SK-N-SH (cell line): ENCODE data around the gene SCN4B. TPM values are rescaled to one million over a fixed set of nuclear protein-coding genes. Genes with fewer than 3 reads are reported as not detected.

Source experiments
- CTCF ChIA-PET: fragments of 300-600, 350-600 bp; formaldehyde crosslinking; extraction: SDS; loops from one replicate; lab custom pipeline; 2021; lab: Yijun Ruan, JAX
- POLR2A ChIA-PET: fragments of 350-600 bp; sonication (Branson Sonifier 250); formaldehyde crosslinking; extraction: SDS; loops from one replicate; lab custom pipeline; 2020; ENCODE audit warnings: antibody characterized with exemption, inconsistent platforms; lab: Yijun Ruan, JAX
- DNase-seq: peaks from one replicate; pipeline ENCODE4 v3.0.0; 2012
- H2AFZ ChIP-seq: fragments of 200-600 bp; sonication (generic); 2 replicates; pipeline ENCODE4 v1.8.1; 2016; ENCODE audit warnings: antibody characterized with exemption, mild to moderate bottlenecking, low read depth
- H3F3A ChIP-seq: fragments of 200-600 bp; sonication (generic); replicated peaks from 2 replicates; pipeline ENCODE3; 2016; ENCODE audit warnings: antibody characterized with exemption, mild to moderate bottlenecking; ENCODE audit not compliant: insufficient read depth
- H3K27ac ChIP-seq, 2 experiments: fragments of 200-500 bp in 1 of 2; fragments of 200-600 bp in 1 of 2; sonication (Bioruptor generic) in 1 of 2; sonication (generic), shearing (Covaris generic) in 1 of 2; 2 replicates each; pipeline versions ENCODE4 v1.5.1 to v1.6.1; 2014 to 2016; ENCODE audit warnings: low read depth in 2 of 2, inconsistent platforms in 1 of 2, low read length in 1 of 2, mild to moderate bottlenecking in 1 of 2, mixed read lengths in 1 of 2
- H3K27me3 ChIP-seq: fragments of 200-600 bp; sonication (generic), shearing (Covaris generic); 2 replicates; pipeline ENCODE4 v1.6.1; 2016; ENCODE audit warnings: mixed run types; ENCODE audit not compliant: insufficient read depth
- H3K36me3 ChIP-seq, 2 experiments: fragments of 200-500 bp in 1 of 2; fragments of 200-600 bp in 1 of 2; sonication (Bioruptor generic) in 1 of 2; sonication (generic) in 1 of 2; replicated peaks in 1 of 2; 2 replicates each; pipeline versions ENCODE3 to v1.5.1; 2014 to 2016; ENCODE audit warnings: low read length in 1 of 2, mild to moderate bottlenecking in 1 of 2; ENCODE audit not compliant: insufficient read depth in 2 of 2, control insufficient read depth in 1 of 2
- H3K4me1 ChIP-seq, 2 experiments: fragments of 200-500 bp in 1 of 2; fragments of 200-600 bp in 1 of 2; sonication (Bioruptor generic) in 1 of 2; sonication (generic), shearing (Covaris generic) in 1 of 2; 2 replicates each; pipeline versions ENCODE4 v1.5.1 to v1.6.1; 2014 to 2016; ENCODE audit warnings: low read depth in 1 of 2, low read length in 1 of 2, mixed run types in 1 of 2; ENCODE audit not compliant: insufficient read depth in 2 of 2, control insufficient read depth in 1 of 2
- H3K4me2 ChIP-seq: fragments of 200-600 bp; sonication (generic), shearing (Covaris generic); 2 replicates; pipeline ENCODE4 v1.6.1; 2017; ENCODE audit warnings: mixed run types
- H3K4me3 ChIP-seq, 2 experiments: fragments of 200-500 bp in 1 of 2; fragments of 200-600 bp in 1 of 2; sonication (Bioruptor generic) in 1 of 2; sonication (generic), shearing (Covaris generic) in 1 of 2; 2 replicates each; pipeline versions ENCODE4 v1.5.1 to v1.8.1; 2014 to 2016; ENCODE audit warnings: low read depth in 2 of 2, inconsistent platforms in 1 of 2, low read length in 1 of 2, mild to moderate bottlenecking in 1 of 2, mixed read lengths in 1 of 2, moderate library complexity in 1 of 2
- H3K79me2 ChIP-seq: fragments of 200-600 bp; sonication (generic); 2 replicates; pipeline ENCODE4 v1.8.1; 2017; ENCODE audit warnings: mild to moderate bottlenecking; ENCODE audit not compliant: insufficient read depth
- H3K9ac ChIP-seq: fragments of 200-600 bp; sonication (generic); 2 replicates; pipeline ENCODE4 v1.6.1; 2017; ENCODE audit warnings: mixed run types
- H3K9me2 ChIP-seq: fragments of 200-600 bp; sonication (generic); 2 replicates; pipeline ENCODE4 v1.6.1; 2017; ENCODE audit warnings: mixed run types
- H3K9me3 ChIP-seq: fragments of 200-600 bp; sonication (generic); 2 replicates; pipeline ENCODE4 v1.6.1; 2017; ENCODE audit warnings: mixed run types, mild to moderate bottlenecking, moderate library complexity
- H4K20me1 ChIP-seq: fragments of 200-600 bp; sonication (generic); 2 replicates; pipeline ENCODE4 v1.6.1; 2017; ENCODE audit warnings: mild to moderate bottlenecking, mixed run types; ENCODE audit not compliant: insufficient read depth
- FOSL2 ChIP-seq: IDR thresholded peaks from 2 replicates; pipeline ENCODE4 v1.4.0; 2012; ENCODE audit warnings: low read depth, mild to moderate bottlenecking, moderate library complexity, borderline replicate concordance
- FOXJ3 ChIP-seq: sonication (generic); formaldehyde crosslinking; IDR thresholded peaks from 2 replicates; pipeline ENCODE4 v1.5.1; 2020; ENCODE audit warnings: mild to moderate bottlenecking, missing genetic modification reagents
- GATA2 ChIP-seq: sonication (generic); formaldehyde crosslinking; IDR thresholded peaks from 2 replicates; pipeline ENCODE4 v1.5.0; 2020; ENCODE audit warnings: mild to moderate bottlenecking, missing genetic modification reagents
- IRF3 ChIP-seq: fragments of 150-350 bp; IDR thresholded peaks from 2 replicates; pipeline ENCODE4 v1.6.1; 2016; ENCODE audit warnings: mild to moderate bottlenecking, low read depth, low read length
- JUND ChIP-seq: IDR thresholded peaks from 2 replicates; pipeline ENCODE4 v1.4.0; 2012
- MEF2A ChIP-seq: IDR thresholded peaks from 2 replicates; pipeline ENCODE4 v1.4.0; 2012; ENCODE audit warnings: low read depth, borderline replicate concordance
- MXI1 ChIP-seq: IDR thresholded peaks from 2 replicates; pipeline ENCODE4 v1.6.1; 2012; ENCODE audit warnings: mild to moderate bottlenecking, low read depth, low read length, improper control_type of control experiment
- NRF1 ChIP-seq: IDR thresholded peaks from 2 replicates; pipeline ENCODE4 v1.6.1; 2012; ENCODE audit warnings: low read depth, mild to moderate bottlenecking, low read length
- RCOR1 ChIP-seq: fragments of 150-350 bp; IDR thresholded peaks from 2 replicates; pipeline ENCODE4 v1.6.1; 2017; ENCODE audit warnings: antibody characterized with exemption, low read length
- RXRA ChIP-seq: IDR thresholded peaks from 2 replicates; pipeline ENCODE4 v1.4.0; 2012; ENCODE audit warnings: low read depth, mild to moderate bottlenecking, borderline replicate concordance
- SMC3 ChIP-seq: IDR thresholded peaks from 2 replicates; pipeline ENCODE4 v1.6.1; 2012; ENCODE audit warnings: low read depth, low read length, improper control_type of control experiment
- TAF1 ChIP-seq: IDR thresholded peaks from 2 replicates; pipeline ENCODE4 v1.6.1; 2012; ENCODE audit warnings: low read depth, mild to moderate bottlenecking, low read length, moderate library complexity, borderline replicate concordance
- TEAD4 ChIP-seq: IDR thresholded peaks from 2 replicates; pipeline ENCODE4 v1.4.0; 2012; ENCODE audit warnings: mild to moderate bottlenecking, borderline replicate concordance; ENCODE audit not compliant: insufficient read depth
- YY1 ChIP-seq: IDR thresholded peaks from 2 replicates; pipeline ENCODE4 v1.4.0; 2012; ENCODE audit warnings: low read depth, mild to moderate bottlenecking
- ZBTB33 ChIP-seq: IDR thresholded peaks from 2 replicates; pipeline ENCODE4 v1.4.0; 2012; ENCODE audit warnings: low read depth, borderline replicate concordance
- WGBS: methylation state at CpG from one replicate; pipeline ENCODE4 v1.1.6; 2017; ENCODE audit warnings: low lambda C conversion rate; 5-methylcytosine and 5-hydroxymethylcytosine counted together
- polyA plus RNA-seq, 3 experiments: library from polyadenylated mRNA; depleted of rRNA; stranded (reverse); fragments of >200 nt; gene quantifications; 2 replicates each; pipeline ENCODE4 v1.2.3, GENCODE V29; 2012
- TF ChIP-seq, protein P1 (sequence below): IDR thresholded peaks from 2 replicates; pipeline ENCODE4; 2012
- TF ChIP-seq, protein P2 (sequence below): IDR thresholded peaks from 2 replicates; pipeline ENCODE4 v1.4.0; 2012; ENCODE audit warnings: low read depth
- TF ChIP-seq, protein P3 (sequence below): fragments of 150-350 bp; IDR thresholded peaks from 2 replicates; pipeline ENCODE4 v1.6.1; 2017; ENCODE audit warnings: antibody characterized with exemption, low read length, low read depth, borderline replicate concordance

SCN4B gene
- polyA plus RNA-seq, 1 of the 3 experiments (the other 2 are of a cell fraction) = 1.2 TPM

GRCh38 chr11:118120793-118121192 is 31.8 kb downstream of the SCN4B start:
- H3K36me3 ChIP-seq = no peaks in the 10 kb centered on the region
- CTCF ChIA-PET = interaction anchor here (1.8 kb wide), 1 partner anchor 24 kb away, joined by 5 read pairs; no protein-coding TSS in a partner anchor
- H3K9me2 ChIP-seq = no peaks in the 10 kb centered on the region

GRCh38 chr11:118117790-118118601 is 34.6 kb downstream of the SCN4B start:
- no peak overlapping the region for H2AFZ ChIP-seq
- H3K79me2 ChIP-seq = no peaks in the 10 kb centered on the region
- no peaks in the 10 kb centered on the region for H3K9me2 ChIP-seq
- H4K20me1 ChIP-seq = no peaks in the 10 kb centered on the region
- H3K4me2 ChIP-seq = no peak overlapping the region
- CTCF ChIA-PET = interaction anchor here (0.6 to 2.2 kb wide), 3 partner anchors 13 to 65 kb away, joined by 3 to 7 read pairs (median 4); no protein-coding TSS in a partner anchor
- no peaks in the 10 kb centered on the region for H3K9me3 ChIP-seq
- H3K27me3 ChIP-seq = no peaks in the 10 kb centered on the region; the same call in 1 of the 2 replicates
- DNase-seq = no peak
- POLR2A ChIA-PET = no interaction called here
- H3K27ac ChIP-seq = no peak overlapping the region
- H3F3A ChIP-seq = no peaks in the 10 kb centered on the region
- no peaks in the 10 kb centered on the region for H3K36me3 ChIP-seq
- no peak overlapping the region for H3K9ac ChIP-seq
- no peaks in the 10 kb centered on the region for H3K4me1 ChIP-seq
- WGBS = 40% methylated on average over 6 of the region's 9 CpGs
- H3K4me3 ChIP-seq = no peak overlapping the region
- TF ChIP-seq MXI1 (no peak), NRF1 (no peak), JUND (no peak), TAF1 (no peak), FOXJ3 (no peak), SMC3 (no peak), ZBTB33 (no peak), TEAD4 (no peak), RCOR1 (no peak)
- TF ChIP-seq, protein P1, sequence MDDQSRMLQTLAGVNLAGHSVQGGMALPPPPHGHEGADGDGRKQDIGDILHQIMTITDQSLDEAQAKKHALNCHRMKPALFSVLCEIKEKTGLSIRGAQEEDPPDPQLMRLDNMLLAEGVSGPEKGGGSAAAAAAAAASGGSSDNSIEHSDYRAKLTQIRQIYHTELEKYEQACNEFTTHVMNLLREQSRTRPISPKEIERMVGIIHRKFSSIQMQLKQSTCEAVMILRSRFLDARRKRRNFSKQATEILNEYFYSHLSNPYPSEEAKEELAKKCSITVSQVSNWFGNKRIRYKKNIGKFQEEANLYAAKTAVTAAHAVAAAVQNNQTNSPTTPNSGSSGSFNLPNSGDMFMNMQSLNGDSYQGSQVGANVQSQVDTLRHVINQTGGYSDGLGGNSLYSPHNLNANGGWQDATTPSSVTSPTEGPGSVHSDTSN = no peak

More at GRCh38 chr11:118120793-118121192, 31.8 kb downstream of the SCN4B start:
- DNase-seq = no peak
- Histone ChIP-seq H3F3A (no peaks in the 10 kb centered on the region), H3K27ac (no peak overlapping the region), H3K9me3 (no peaks in the 10 kb centered on the region), H3K4me3 (no peak overlapping the region), H4K20me1 (no peaks in the 10 kb centered on the region), H3K79me2 (no peaks in the 10 kb centered on the region), H3K9ac (no peak overlapping the region), H3K4me1 (no peaks in the 10 kb centered on the region), H3K4me2 (no peak overlapping the region), H3K27me3 (no peaks in the 10 kb centered on the region; the same call in 1 of the 2 replicates), H2AFZ (no peak overlapping the region)
- POLR2A ChIA-PET = no interaction called here
- TF ChIP-seq FOSL2 (no peak), MEF2A (no peak), SMC3 (no peak), RXRA (no peak), RCOR1 (no peak), YY1 (no peak), GATA2 (CRISPR knock-in tag) (no peak), JUND (no peak), IRF3 (no peak), TEAD4 (no peak)
- TF ChIP-seq, protein P2, sequence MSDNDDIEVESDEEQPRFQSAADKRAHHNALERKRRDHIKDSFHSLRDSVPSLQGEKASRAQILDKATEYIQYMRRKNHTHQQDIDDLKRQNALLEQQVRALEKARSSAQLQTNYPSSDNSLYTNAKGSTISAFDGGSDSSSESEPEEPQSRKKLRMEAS = no peak
- TF ChIP-seq, protein P1 = no peak
- TF ChIP-seq, protein P3, sequence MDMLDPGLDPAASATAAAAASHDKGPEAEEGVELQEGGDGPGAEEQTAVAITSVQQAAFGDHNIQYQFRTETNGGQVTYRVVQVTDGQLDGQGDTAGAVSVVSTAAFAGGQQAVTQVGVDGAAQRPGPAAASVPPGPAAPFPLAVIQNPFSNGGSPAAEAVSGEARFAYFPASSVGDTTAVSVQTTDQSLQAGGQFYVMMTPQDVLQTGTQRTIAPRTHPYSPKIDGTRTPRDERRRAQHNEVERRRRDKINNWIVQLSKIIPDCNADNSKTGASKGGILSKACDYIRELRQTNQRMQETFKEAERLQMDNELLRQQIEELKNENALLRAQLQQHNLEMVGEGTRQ = no peak
- 83% methylated on average over 1 of the region's 1 CpG for WGBS
